COLO829 (cell line): ENCODE results near the gene LMTK3.

ENCODE experiments used
- DNase-seq: peaks from one replicate; pipeline ENCODE4 v3.0.0; 2012; ENCODE audit warnings: low spot score

The LMTK3 gene, protein sequence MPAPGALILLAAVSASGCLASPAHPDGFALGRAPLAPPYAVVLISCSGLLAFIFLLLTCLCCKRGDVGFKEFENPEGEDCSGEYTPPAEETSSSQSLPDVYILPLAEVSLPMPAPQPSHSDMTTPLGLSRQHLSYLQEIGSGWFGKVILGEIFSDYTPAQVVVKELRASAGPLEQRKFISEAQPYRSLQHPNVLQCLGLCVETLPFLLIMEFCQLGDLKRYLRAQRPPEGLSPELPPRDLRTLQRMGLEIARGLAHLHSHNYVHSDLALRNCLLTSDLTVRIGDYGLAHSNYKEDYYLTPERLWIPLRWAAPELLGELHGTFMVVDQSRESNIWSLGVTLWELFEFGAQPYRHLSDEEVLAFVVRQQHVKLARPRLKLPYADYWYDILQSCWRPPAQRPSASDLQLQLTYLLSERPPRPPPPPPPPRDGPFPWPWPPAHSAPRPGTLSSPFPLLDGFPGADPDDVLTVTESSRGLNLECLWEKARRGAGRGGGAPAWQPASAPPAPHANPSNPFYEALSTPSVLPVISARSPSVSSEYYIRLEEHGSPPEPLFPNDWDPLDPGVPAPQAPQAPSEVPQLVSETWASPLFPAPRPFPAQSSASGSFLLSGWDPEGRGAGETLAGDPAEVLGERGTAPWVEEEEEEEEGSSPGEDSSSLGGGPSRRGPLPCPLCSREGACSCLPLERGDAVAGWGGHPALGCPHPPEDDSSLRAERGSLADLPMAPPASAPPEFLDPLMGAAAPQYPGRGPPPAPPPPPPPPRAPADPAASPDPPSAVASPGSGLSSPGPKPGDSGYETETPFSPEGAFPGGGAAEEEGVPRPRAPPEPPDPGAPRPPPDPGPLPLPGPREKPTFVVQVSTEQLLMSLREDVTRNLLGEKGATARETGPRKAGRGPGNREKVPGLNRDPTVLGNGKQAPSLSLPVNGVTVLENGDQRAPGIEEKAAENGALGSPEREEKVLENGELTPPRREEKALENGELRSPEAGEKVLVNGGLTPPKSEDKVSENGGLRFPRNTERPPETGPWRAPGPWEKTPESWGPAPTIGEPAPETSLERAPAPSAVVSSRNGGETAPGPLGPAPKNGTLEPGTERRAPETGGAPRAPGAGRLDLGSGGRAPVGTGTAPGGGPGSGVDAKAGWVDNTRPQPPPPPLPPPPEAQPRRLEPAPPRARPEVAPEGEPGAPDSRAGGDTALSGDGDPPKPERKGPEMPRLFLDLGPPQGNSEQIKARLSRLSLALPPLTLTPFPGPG (N-terminal part only)

DNA sequence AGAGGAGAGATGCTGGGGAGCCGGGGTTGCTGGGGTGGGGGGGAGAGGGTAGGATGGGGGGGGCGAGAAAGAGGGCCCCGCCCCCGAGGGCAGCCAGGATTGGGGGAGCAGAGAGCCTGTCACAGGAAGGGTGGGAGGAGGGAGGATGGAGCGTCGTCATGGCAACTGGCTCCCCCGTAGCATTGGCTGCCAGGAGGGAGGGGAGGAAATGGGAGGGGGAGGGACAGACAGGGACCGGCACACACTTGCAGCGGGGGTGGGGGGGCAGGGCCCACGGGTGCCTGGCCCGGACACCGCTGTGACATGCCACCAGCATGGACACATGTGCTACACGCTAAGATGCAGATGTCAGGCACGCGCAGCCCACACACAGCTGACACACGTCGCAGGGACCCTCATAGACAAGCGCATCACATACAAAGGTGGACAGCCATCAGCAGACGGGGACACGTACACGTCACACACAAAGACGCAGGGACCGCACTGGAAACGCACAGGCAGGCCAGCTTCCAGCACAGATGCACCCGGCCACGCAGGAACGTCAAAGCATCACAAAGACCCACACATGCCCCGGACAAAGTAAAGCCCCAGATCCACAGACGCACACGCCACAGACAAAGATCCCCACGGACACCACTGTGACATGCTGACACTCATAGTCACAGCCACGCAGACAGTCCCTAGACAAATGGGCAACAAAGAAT, at the start of gene LMTK3:
TSS of gene LMTK3 (minus strand) at position 36 of the 704 bp plus-strand sequence. CDS start 259 bp downstream, outside the sequence.
- no peak for DNase-seq

DNA sequence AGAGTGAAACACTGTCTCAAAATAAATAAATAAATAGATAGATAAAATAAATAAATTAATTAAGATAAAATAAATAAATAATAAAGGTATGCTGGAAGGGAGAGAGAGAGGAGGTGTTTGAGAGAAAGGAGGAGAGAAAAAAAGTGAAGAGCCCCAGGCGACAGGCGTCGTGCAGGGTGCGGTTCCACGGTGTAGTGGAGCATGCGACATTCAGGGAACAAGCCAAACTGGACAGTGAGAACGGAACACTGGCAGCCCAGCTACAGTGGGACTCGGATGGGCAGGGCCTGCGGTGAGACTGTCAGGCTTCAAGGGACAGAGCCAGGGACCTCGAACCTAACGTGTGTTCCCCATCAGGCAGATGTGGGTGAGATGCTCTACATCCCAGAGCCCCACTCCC, 49.8 kb upstream of the LMTK3 start:
- no peak for DNase-seq

- DNase-seq = no peak
Observed at GRCh38 chr19:48560095-48560530, 48.5 kb upstream of the LMTK3 start.

GRCh38 chr19:48558018-48558684, 46.5 kb upstream of the LMTK3 start:
- DNase-seq = no peak

DNA sequence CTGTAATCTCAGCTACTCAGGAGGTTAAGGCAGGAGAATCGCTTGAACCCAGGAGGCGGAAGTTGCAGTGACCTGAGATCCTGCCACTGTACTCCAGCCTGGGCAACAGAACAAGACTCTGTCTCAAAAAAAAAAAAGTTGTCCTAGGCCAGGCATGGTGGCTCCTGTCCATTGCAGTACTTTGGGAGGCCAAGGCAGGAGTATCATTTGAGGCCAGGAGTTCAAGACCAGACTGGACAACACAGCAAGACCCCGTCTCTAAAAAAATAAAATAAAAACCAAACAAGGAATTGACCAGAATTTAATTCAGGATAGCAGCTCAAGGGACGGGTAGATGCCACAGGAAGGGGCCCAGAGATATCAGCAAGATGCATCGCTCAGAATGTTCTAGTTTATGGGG, 45.2 kb upstream of the LMTK3 start:
- DNase-seq = no peak

GRCh38 chr19:48556163-48556562, 44.5 kb upstream of the LMTK3 start:
- DNase-seq = no peak

- no peak for DNase-seq
Observed at GRCh38 chr19:48554385-48555091, 42.9 kb upstream of the LMTK3 start.

GRCh38 chr19:48553676-48554384, 42.2 kb upstream of the LMTK3 start:
- no peak for DNase-seq

DNA sequence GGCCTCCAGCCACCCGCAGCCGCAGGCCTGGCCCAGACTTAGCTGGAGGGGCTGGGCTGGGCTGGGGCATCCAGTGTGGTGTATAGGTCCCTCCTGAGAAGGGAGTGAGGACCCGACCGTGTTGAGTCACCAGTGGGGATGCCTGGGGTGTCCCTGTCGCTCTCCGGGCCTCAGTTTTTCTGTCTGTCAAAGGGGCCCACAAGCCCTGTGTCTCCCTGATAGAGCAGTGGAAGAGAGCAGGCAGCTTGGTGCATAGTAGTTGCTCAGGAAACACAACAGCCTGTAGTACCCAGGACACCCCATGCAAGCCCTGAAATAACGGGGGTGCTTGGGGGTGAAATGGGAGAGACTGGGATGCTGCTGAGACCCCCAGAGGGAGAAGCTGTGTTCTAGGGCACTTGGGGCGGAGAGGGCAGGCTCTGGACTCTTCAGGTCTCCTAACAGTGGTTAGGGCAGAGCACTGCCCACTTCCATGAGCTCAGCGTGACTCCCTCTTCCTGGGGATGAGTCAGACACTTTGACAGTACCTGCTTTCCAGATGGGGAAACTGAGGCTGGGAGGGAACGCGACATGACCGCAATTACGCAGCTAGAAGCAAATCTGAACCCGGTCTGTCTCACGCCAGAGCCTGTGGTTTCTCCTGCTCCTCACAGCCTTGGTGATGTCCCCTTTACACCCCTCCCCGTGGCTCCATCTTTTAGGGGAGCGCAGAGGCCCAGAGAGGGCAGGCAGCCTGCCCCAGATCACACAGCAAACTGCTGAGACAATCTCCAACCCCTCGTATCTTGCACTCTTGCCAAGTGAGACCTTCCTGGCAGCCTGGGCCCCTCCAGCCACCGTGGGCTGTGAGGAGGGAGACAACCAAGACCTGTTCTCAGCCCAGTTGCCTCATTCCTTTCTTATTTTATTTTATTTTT, 41.0 kb upstream of the LMTK3 start:
- DNase-seq = no peak

GRCh38 chr19:48551437-48552302, 40.0 kb upstream of the LMTK3 start, which contains the start of gene SULT2B1:
SULT2B1 (plus strand) TSS chr19:48552172; CDS start chr19:48552253, 81 bp downstream.
- no peak for DNase-seq

GRCh38 chr19:48549380-48549779, 37.7 kb upstream of the LMTK3 start:
- peak; percentile 91 for DNase-seq

- no peak for DNase-seq
Observed at GRCh38 chr19:48548253-48548911, 36.7 kb upstream of the LMTK3 start.

DNA sequence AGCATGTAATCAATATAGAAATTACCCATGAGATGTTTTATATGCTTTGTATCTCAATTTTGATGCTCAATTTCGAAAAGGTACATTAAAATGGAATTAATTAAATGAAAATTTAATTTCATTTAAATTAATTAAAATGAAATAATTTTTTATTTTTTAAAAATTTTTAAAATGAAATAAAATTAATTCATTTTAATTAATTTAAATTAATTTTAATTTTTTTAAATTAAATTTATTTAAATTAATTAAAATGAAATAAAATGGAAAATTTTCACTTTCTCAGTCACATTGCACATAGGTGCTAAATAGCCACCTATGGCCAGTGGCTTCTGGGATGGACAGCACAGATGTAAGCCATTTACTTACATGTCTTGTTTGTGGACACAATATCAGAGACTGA, 36.1 kb upstream of the LMTK3 start:
- no peak for DNase-seq

DNA sequence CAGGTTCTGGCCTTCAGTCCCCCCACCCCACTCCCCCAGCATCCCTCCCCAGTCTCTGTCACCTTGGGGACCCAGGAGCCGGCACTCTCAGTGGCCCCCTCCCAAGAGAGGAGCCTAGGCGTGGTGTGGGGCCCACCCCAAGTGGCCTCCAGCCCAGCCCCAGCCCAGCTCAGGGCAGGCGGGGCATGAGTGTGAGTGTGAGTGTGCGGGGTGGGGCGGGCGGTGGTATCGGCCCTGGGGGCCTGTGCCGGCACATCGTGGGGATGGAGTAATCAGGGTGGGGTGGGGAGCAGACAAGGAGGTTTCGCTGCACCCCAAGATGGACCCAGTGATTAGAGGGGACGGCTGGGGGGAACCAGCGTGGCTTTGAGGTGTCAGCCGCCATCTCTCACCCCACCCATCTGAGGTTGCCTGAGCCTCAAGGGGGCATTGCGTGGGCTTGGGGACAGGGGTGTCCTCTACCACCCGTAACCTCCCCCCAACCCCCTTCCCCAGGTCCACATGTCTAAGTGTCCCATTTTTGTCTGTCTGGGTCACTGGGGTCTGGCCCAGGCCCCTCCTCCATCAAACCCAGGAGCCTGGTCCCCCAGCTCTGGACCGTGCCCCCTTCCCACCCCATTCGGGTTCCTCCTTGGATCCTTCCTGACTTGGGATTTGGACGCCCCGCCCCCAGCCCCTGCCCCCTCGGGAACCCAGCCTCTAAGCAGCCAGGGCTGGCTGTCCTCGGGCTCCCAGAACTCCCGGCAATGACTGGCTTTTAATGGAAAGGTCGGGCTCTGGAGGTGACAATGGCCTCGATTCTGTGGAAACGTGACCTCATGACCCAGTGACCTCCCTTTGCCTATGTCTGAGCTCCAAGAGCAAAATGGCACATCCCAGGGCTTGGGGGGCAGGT, 33.5 kb upstream of the LMTK3 start:
- DNase-seq = no peak

DNA sequence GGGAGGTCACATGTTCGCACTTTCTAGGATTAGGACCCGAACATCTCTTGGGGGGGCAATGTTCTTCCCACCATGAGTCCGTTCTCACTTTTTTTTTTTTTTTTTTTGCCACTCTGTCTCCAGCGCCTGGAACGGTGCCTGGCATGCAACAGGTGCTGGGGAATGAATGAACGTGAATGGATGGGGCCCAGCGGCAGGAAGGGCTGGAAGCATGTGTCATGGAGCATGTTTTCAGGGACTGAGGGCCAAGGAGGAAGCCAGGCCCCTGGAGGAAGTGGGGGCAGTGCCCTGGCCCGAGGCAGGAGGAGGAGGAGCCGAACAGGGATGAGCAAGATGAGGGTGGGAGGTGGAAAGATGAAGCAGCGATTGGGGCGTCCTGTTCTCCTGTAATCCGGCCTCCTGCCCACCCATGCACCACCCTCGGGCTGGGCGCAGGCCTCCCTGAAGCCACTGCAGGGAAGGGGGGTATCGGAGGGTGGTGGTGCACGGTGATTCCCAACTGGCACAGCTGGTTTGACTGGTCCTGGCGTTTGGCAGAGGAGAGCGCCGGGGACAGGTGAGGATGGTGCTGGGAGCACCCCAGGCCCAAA, 31.6 kb upstream of the LMTK3 start:
- no peak for DNase-seq

GRCh38 chr19:48541813-48542212, 30.2 kb upstream of the LMTK3 start:
- no peak for DNase-seq
